Activated T-cell treated with anti-CD3 and anti-CD28 coated beads for 4 hours (primary cell): Measurements from ENCODE around the gene ASB15.
A peak's percentile ranks its signal among the peaks of the same experiment; 100 is the strongest.
"Not testable (repeated sequence)": the region's sequence is repeated elsewhere in the genome, so short reads cannot be mapped to it uniquely, and the experiment has no call there.

Source experiments
- DNase-seq: peaks from one replicate; pipeline ENCODE4 v3.0.0-alpha.2; 2020

Gene ASB15

GRCh38 chr7:123599766-123600165 is 1.9 kb upstream of the ASB15 start:
- no peak for DNase-seq

- DNase-seq = no peak
Measured at GRCh38 chr7:123600876-123601275, 745 bp upstream of the ASB15 start.

DNA sequence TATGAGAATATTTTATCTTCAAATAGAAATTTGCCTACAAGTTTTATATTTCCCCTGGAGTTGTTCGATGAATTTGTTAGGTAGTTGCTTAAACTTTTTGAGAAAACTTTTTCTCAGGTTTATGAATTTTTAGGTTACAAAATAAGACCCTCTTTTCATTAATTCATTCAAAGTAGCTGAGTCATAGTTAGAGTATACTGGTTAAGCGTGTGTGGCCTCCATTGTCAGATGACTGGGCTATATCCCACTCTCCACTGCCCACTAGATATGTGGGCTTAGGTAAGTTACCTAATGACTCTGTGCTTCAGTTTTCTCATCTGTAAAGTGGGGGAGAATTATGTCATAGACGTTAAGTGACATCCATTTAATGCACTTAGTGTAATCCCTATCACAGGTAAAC is 1.0 kb downstream of the ASB15 start:
- no peak for DNase-seq

- no peak for DNase-seq
Measured at GRCh38 chr7:123604739-123605138, 3.1 kb downstream of the ASB15 start.

- DNase-seq = no peak
Measured at GRCh38 chr7:123607423-123607975, 5.9 kb downstream of the ASB15 start.

GRCh38 chr7:123608991-123609882 is 7.6 kb downstream of the ASB15 start:
- DNase-seq = no peak

DNA sequence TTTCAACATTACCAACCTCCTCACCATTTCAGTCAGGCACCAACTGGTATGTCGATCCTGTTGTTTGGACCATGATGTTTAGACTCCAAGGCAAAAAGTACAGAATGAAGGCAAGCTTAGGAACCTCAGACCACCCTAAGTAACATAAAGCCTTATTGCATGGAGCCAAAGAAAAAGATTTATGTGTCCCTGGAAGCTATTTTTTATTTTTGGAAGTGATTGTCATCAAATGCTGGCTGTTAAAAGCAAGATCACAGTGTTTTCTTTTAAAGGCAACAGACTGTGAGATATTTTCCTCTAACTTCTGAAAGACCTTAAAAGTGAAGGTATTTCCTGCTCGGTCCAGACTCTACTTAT is 8.2 kb downstream of the ASB15 start:
- no peak for DNase-seq

DNA sequence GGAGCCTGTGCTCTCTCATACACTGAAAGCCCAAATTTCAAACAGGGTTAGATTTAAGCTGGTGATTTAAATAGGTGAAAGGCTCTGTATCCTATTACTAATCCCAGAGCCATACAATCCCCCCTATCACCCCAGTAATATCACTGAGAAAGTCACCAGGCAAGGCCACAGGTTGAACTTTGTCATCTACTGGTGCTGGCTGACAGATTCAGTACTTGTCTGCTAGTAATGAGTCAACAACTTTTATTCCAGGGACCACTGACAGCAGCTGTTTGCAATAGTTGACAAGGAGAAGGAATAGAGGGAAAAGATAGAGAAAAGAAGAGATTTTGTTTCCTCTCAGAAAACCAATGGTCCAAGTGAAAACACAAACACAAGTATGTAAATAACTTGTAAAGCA is 10.4 kb downstream of the ASB15 start:
- no peak for DNase-seq

DNA sequence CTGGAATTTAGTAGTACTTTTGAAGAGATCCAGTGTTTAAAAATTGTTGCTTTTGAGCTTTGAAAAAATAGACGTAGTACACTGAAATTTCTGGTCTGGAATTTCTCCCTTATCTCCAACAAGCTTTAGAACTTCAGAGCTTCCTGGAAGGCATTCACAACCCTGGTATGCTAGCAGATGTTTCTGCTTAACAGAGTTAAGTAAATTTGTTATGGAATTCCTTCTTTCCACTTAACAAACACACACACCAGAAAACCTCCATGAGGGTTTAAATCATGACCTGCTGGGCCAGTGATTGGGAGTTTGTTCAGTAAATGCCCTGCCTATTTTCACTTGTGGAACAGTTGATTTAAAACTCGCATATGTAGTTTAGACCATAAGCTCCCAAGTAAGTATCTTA is 13.7 kb downstream of the ASB15 start:
- no peak for DNase-seq

GRCh38 chr7:123616223-123616622 is 14.6 kb downstream of the ASB15 start:
- no peak for DNase-seq

DNA sequence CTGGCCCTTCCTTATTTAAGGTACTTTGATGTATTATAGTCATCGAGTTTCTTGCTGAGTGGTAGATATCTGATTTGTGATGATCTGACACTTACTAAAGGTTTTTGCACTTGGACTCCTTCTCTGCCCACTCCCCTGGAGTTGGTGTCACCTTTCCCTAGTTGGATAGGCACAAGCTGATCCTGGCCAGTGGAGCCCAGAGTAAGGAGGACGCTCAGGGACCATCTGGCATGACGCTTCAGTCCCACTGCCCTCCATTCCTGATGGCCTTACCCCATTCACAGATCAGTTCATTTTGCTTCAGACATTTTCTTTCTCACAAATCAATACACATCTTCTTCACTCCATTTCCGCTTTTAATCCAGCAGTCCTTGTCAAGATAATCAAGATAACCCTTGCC is 20.1 kb downstream of the ASB15 start:
- no peak for DNase-seq

- DNase-seq = no peak
Measured at GRCh38 chr7:123622660-123623386, 21.2 kb downstream of the ASB15 start.

DNA sequence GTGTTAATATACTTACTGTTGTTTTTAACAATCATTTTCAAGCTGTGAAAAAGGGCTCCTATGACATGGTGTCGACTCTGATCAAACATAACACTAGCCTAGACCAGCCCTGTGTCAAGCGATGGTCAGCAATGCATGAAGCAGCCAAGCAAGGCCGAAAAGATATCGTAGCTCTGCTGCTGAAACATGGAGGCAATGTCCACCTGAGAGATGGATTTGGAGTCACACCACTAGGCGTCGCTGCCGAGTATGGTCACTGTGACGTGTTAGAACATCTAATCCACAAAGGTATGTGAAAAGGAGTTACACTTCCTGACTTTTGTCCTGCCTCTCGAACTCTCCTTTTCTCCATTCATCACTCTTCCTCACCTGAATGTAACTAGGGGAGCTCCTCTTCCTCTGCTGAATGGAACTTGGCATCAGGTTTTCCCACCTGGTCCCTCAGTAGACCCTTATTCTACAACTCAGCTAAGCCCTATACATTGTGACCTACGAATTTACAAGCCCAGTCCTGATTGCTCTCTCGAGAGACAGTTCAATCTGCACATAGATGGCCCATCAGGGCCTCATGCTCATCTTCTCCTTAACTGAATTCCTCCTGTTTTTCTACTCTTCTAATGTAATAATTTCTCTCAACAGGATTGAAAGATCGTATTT is 23.0 kb downstream of the ASB15 start:
- peak; percentile 38 for DNase-seq

- no peak for DNase-seq
Measured at GRCh38 chr7:123625254-123625653, 23.6 kb downstream of the ASB15 start.

DNA sequence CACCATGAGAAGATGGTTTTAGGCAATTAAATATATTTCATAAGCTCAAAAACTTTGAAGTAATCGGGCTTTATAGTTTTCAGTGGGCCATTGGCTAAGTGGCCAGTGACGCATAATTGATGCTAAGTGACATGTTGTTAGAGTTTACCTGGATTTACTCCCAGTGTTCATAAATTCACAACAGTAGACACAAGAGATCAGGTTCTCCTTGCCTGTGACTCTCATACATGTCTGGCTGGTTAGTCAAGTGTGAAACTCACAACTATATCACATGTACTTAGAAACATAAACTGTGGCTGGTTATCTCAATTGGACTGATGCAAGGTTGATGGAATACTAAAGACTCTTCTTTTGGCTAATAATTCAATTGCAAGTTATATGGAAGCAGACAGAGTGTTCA is 26.2 kb downstream of the ASB15 start:
- no peak for DNase-seq

DNA sequence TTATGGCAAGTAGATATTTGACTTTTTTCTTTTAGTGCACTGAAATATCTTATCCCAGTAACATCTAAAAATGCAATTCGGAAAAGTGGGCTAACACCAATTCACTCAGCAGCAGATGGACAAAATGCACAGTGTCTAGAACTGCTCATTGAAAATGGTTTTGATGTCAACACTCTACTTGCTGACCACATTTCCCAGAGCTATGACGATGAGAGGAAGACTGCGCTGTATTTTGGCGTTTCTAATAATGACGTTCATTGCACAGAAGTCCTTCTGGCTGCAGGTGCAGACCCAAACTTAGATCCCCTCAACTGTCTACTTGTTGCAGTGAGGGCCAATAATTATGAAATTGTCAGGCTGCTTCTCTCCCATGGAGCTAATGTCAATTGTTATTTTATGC is 27.2 kb downstream of the ASB15 start:
- no peak for DNase-seq

- DNase-seq = no peak
Measured at GRCh38 chr7:123629281-123629680, 27.7 kb downstream of the ASB15 start.

- no peak for DNase-seq
Measured at GRCh38 chr7:123632808-123633207, 31.2 kb downstream of the ASB15 start.

- DNase-seq = no peak
Measured at GRCh38 chr7:123633553-123633952, 31.9 kb downstream of the ASB15 start.

DNA sequence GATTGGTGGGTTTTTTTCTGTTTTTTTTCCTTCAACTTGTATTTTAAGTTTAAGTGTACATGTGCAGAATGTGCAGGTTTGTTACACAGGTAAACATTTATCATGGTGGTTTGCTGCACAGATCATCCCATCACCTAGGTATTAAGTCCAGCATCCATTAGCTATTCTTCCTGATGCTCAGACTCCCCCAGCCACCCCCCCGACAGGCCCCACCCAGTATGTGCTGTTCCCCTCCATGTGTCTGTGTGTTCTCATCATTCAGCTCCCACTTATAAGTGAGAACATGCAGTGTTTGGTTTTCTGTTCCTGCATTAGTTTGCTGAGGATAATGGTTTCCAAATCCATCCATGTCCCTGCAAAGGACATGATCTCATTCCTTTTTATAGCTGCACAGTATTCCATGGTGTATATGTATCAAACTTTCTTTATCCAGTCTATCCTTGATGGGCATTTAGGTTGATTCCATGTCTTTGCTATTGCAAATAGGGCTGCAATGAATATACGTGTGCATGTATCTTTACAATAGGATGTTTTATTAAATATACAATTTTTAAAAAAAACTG is 32.5 kb downstream of the ASB15 start:
- not testable (repeated sequence) for DNase-seq

DNA sequence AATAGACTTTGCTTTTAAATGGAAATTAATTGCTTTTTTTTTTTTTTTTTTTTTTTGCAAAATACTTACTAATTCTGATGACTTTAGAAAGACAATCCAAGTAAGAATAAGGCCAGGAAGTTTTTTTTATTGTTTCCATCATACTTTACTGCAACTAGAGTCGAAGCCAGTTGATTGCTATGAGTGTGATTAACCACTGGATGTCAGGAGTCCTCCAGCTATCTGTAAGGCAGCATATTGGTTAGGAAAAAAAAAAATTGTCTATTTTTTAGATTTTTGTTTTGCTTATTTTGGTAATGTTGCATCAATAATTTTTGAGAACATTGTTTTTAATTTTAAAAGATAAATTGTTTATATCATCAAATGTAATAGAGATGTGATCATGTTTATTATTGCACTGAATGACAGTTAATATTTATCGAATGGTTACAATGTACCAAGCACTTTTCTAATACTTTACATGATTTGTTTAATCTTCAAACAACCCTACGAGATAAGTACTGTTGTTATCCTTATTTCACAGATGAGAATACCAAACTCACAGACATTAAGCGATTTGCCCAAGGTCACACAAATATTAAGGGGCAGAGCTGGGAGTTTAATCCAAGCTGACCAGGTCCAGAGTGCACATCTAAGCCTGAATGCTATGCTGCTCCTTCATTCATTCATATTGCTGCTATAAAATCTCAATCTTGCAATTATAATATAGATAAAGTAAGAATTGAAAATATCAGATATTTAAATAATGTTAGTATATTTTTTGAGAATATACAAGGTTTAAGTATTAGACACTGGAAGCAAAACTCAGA is 34.1 kb downstream of the ASB15 start:
- DNase-seq = no peak

GRCh38 chr7:123637203-123637602 is 35.6 kb downstream of the ASB15 start:
- DNase-seq = no peak
